Ureter (tissue), 1 donor: Measurements from ENCODE around the gene EVPL. TPM values are rescaled to one million over a fixed set of nuclear protein-coding genes. Genes with fewer than 3 reads are reported as not detected.
A peak's percentile ranks its signal among the peaks of the same experiment; 100 is the strongest.
"Not testable (repeated sequence)": the region's sequence is repeated elsewhere in the genome, so short reads cannot be mapped to it uniquely, and the experiment has no call there.

Experiments
- DNase-seq: peaks from one replicate; pipeline ENCODE4 v3.0.0-alpha.2; 2020; ENCODE audit warnings: low spot score
- total RNA-seq: library from RNA; stranded (reverse); gene quantifications from one replicate; pipeline ENCODE4 v1.2.4, GENCODE V29; 2023
- donor health status: DM: yes; HTN: yes; CAD: no.

Gene EVPL
- 84.2 TPM for total RNA-seq

GRCh38 chr17:76027159-76027839, at the start of gene EVPL:
TSS of gene EVPL (minus strand) at chr17:76027306. CDS start at chr17:76027198, 108 bp downstream.
- peak; percentile 92 for DNase-seq

GRCh38 chr17:76076146-76076764, 49.1 kb upstream of the EVPL start:
- DNase-seq, result no peak

GRCh38 chr17:76075364-76076145, 48.4 kb upstream of the EVPL start:
- DNase-seq, result no peak

GRCh38 chr17:76074390-76075363, 47.6 kb upstream of the EVPL start, which contains the start of gene GALR2:
TSS of gene GALR2 (plus strand) at chr17:76074781. CDS start at chr17:76074884, 103 bp downstream.
- no peak for DNase-seq

GRCh38 chr17:76072148-76072858, 45.2 kb upstream of the EVPL start, which contains the start of gene SRP68:
TSS of gene SRP68 (minus strand) at chr17:76072517. CDS start at chr17:76072491, 26 bp downstream.
- peak; percentile 93 for DNase-seq

- no peak for DNase-seq
These were observed 44.5 kb upstream of the EVPL start for GRCh38 chr17:76071531-76072147.

GRCh38 chr17:76065775-76066174, 38.7 kb upstream of the EVPL start:
- DNase-seq, result no peak

GRCh38 chr17:76063875-76064546, 36.9 kb upstream of the EVPL start:
- no peak for DNase-seq

- DNase-seq, result not testable (repeated sequence)
These were observed 31.2 kb upstream of the EVPL start for GRCh38 chr17:76058264-76058663.

GRCh38 chr17:76056882-76057281, 29.8 kb upstream of the EVPL start:
- DNase-seq, result no peak

- DNase-seq, result no peak
These were observed 27.0 kb upstream of the EVPL start for GRCh38 chr17:76054112-76054476.

- DNase-seq, result no peak
These were observed 26.4 kb upstream of the EVPL start for GRCh38 chr17:76053246-76054111.

- DNase-seq, result no peak
These were observed 24.5 kb upstream of the EVPL start for GRCh38 chr17:76051561-76051960.

GRCh38 chr17:76050538-76051467, 23.7 kb upstream of the EVPL start:
- no peak for DNase-seq

GRCh38 chr17:76049836-76050537, 22.9 kb upstream of the EVPL start:
- DNase-seq, result no peak

GRCh38 chr17:76049239-76049638, 22.1 kb upstream of the EVPL start:
- no peak for DNase-seq

GRCh38 chr17:76048711-76049110, 21.6 kb upstream of the EVPL start:
- no peak for DNase-seq
